HG02571 (cell line): ENCODE measurements around the gene WBP2.
A peak's percentile ranks its signal among the peaks of the same experiment; 100 is the strongest.

ENCODE experiments used
- ATAC-seq: cut with Tn5 transposase; IDR thresholded peaks from one replicate; pipeline ENCODE4 v1.9.1; 2021; ENCODE audit warnings: mild to moderate bottlenecking, moderate library complexity; ENCODE audit not compliant: unreplicated experiment

Gene WBP2

DNA sequence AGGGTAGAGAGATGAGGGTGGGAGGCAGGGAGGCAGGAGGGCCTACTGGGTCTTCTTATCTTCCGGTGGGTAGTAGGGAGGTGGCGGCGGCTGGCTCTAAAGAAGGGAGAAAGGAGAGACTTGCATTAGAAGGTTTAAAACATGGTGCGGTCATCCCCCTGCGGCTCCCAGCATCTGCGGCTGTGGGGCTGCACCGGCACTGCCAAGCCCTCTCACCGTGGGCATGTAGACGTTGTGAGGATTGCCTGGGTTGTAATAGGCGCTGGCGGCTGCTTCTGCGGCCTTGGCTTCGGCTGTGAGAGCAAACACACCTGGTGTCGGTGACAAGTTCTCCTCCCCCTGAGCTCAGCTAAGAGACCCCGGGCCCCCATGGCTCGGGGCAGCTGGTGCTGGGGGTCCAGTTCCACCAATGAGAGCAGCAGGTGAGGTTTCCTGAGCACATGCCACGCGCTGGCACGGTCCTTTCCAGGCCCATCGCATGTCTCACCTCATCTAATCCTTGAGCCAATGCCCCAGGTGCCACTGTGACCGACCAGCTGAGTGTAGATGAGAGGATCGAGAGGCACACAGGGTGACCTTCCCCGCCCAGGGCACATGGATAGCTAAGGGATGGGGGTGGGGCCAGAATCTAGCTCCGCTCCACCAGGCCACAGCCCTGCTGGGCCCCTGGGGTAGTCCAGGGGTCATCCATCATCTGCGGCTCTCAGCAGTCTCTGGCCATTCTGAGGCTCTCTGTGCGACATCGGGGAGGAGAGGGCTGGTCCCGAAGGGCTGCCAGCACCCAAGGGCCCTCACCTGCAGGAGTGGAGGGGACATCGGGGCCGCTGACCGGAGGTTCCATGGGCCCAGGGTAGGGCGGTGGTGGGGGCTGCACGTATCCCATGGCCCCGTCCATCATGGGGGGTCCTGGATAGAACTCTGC, 8.2 kb downstream of the WBP2 start:
- no peak for ATAC-seq

DNA sequence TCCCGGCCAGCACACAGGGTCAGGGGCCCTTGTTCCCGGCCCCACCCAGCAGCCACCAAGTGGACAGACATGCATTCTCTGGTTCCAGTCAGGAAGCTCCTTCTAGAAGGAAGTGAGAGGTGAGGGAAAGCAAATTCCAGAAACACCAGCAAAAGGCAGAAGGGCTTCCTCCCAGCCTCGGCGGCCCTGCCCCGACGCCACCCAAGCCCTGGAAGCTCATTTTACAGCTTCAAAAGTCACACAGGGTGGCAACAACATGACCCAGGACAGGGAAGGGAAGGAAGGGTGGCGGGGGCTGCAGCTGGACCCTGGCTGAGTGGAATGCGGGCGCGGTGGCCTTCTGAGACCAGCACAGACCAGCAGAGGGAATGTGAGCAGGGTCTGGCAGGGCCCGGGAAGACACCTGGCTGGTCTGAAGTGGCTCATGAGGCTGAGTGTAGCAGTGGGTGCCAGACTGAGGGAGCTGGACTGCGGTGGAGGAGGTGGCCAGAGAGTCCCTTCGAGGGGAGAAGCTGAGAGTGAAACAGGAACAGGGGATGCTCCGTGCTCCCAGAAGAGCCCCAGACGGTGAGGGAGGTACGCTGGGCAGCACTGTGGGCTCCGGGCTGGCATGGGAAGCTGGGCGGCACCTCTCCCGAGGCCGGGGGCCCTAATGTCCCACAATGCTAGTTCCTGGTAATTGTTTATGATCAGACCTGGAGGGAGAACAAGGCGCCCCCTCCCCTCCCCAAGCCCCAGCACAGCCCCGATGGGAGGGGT, 9.0 kb downstream of the WBP2 start:
- ATAC-seq, result no peak

DNA sequence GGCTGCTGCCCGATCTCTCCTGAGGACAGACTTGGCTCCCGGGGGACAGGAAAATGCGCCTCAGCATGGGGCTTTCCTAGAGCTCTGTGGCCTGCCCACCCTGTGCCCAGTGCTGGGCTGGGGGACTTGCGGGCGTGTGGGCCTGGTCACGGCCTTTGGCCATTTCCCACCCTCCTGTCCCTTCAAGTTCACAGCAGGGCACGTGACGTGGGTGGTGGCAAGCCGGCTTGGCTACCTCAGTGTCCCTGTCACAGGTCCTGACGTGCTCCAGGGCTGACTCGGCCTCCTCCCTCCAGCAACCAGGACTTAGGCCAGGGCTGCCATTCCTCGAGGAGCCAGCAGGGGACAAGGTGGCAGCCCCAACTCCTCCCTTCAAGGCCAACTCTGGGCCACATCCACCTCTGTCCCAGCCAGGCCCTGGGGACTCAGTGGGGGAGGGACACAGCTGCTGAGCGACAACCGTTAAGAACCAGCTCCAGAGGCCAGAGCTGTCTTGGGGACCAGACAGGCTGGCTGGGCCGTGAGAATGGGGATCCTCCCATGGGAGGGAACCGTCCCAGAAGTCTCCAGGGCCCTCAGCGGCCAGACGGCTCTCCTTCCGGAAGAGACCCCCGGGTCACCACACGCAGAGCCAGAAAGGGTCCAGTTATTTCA, 9.9 kb downstream of the WBP2 start:
- ATAC-seq, result peak; percentile 61

DNA sequence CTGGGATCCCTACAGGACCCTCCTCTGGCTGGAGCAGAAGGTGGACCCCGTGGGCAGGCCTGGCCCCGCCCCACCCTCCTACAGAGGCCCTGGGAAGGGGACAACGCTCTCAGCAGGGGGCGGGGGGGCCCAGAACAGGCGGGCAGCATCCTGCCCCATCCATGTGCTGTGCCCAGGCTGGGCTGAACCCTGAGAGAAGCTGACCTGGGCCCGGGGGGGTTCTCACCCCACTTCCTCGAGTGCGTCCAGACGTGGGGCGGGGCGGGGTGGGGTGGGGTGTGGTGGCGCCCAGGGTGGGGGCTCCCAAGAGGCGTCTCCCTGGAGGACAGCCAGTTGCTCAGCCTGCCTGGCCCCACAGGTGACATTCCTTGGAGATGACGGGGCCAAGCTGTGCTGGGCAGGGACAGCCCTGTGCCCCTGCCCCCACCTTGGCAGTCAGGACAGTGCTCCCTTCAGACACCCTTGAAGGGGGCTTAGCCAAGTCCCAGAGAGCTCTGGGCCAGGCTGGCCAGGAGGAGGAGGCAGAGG, 10.5 kb downstream of the WBP2 start:
- ATAC-seq, result peak; percentile 15

DNA sequence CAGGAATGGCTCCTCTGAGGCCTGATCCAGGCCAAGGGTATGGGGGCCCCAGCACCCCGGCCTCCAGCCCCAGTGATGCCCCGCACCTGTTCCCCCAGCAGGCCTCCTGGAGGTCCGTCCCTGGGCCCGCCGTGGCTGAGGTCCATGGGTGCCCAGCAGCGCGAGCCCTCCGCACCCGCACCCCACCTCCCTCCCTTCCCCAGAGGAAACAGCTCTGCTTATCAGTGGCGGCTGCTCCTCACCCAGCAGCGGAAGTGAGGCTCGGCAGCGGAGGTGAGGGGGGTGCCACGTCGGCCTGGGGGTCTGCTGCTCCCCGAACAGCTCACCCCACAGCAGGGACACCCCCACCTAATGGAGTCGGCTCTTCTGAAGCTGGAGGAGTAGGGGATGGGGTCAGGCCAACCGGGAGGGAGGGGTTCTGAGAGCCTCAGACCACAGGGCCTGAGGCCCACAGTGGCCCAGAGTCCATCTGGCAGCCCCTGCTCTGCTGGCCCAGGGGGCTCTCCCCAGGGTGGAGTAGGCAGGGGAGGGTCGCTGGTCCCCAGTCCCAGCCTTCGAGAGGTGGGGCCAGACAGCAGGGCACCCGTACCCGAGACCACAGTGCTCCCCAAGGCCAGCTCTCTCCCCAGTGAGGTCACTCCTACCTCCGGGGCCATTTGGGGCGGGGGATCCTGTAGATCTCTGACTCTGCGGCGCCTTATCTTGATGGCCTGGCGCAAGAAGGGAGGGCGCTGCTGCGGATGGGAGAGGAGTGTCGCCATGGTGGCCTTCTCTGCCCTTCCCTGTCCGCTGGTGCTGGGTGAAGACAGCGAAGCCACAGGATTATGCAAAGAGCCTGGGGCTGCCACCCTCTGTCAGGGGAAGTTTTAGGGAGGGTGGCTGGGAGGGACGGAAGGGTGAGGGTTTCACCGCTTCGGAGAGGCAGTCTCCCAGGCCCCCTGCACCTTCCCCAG, 11.3 kb downstream of the WBP2 start, which contains the start of gene UNC13D:
TSS of gene UNC13D (minus strand) at position 828 of the 953 bp plus-strand sequence. CDS start at position 761, 67 bp downstream.
- peak; percentile 30 for ATAC-seq

DNA sequence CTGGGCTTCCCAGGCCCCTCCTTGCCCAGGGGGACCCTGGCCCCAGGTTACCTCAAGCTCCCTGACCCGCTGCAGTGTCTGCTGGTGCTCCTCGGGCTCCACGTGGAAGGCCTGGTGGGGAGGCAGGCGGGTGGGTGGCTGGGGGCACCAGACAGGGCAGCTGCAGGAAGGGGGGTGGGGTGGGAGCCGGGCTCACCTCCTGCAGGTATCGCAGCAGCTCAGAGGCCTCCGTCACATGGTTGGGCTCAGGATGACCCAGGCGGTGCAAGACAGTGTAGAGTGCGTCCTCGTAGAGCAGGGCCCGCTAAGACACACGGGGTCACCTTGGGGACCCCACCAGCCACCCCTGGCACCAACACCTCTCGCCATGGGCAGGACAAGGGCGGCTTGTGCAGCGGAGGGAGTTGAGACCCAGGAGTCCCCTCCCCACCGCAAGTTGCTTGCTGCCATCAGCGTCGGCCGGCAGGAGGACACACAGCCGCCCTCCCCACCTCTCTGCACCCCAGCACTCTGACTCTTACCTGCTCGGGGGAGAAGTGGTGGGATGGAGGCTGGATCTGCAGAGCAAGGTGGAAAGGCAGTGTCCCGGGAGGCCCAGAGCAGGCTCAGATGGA, 12.1 kb downstream of the WBP2 start:
- no peak for ATAC-seq

DNA sequence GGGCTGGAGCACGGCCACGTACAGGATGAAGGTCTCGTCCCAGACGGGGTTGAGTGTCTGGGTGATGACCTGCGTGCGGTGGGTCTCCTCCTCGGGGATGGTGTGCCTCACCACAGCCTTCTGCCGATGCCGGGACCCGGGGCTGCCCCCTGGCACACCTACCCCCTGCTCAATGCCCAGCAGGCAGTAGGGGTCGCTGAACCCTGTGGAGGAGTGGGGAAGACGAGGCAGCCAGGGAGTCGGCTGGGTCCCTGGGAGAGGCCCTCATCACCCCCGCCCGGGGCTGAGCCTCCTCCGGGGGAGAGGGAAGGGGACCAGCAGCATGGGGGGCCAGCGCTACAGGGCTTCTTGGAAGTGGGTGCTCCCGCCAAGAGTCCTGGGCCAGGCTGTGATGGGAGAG, 12.7 kb downstream of the WBP2 start:
- no peak for ATAC-seq

DNA sequence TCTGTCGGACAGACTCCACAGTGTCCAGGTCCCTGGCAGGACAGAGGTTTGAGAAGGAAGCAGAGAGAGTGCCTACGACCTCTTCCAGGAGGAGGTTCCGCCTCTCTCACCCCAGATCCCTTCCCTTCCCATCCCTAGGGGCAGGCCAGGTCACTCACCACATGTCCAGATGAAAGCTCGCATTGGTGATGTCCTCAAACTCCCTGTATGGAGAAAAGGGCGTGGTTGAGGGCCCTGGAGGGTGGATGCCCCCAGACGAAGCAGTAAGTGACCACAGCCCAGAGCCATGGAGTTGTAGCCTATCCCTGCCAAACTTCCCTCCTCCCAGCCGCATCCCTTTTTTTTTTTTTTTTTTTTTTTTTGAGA, 14.4 kb downstream of the WBP2 start:
- no peak for ATAC-seq

DNA sequence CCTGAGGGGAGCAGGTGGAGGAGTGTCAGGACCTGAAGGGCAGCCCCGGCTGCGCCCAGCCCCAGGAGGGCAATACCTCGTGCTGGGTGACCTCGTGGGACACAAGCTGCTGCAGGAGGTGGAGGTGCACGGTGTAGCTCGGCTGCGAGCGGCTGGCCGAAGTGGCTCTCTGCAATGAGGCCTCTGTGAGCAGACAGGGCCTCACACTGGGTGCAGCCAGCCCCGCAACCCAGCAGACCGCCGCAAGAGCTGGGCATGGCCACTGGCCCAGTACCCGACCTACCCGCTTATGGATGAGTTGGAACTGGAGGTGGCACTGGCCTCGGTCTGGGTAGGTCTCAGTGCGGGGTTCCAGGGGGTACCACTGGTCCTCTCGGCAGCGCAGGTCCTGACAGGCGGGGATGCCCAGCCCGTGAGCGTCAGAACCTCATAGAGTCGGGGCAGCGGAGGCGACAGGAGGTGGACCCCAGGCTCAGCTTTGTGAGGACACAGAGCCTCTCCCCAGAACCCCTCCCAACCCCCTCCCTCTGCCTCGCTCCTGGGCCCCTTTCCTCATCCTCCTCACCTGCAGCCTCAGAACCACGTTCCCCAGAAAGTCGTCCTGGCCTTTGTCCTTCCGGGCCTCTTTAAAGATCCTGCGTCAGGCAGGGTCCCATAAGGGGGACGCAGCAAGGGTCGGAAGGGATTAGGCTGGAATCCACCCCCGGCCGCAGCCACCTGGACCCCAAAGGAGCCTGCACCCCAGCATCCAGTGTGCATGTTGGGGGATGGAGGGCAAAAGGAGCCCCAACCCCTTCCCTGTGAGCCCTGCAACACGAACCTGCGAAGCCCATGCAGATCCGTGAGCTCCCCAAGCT, 15.0 kb downstream of the WBP2 start:
- no peak for ATAC-seq

DNA sequence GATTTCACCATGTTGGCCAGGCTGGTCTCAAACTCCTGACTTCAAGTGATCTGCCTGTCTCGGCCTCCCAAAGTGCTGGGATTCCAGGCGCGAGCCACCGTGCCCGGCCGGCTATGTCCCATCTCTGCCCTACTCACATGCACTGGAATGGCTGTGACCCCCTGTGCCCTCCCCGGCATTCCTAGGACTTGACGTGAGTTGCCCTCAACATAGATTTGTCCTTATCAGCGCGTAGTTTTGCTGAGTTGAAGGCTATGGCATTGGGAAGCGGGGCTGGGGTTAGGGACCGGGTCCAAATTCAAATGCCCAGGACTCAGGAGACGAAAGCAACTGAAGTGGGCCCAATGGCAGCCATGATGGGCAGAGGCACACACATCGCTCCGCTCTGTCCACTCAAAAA, 16.7 kb downstream of the WBP2 start:
- ATAC-seq, result no peak

DNA sequence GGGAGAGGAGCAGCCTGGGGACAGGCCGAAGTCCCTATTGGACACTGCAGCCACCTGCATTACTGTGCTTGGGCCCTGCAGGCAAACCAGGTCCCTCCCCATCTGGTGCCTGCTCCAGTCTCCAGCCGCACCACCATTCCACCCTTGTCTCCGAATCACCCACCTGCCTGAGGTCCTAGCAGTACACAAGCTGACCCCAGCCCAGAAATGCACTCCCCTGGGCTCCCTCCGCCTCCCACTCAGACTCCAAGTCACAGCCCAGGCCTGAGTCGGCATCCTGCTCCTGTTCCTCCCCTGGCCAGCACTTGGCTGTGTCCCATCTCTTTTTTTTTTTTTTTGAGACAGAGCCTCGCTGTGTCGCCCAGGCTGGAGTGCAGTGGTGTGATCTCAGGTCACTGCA, 17.2 kb downstream of the WBP2 start:
- no peak for ATAC-seq

DNA sequence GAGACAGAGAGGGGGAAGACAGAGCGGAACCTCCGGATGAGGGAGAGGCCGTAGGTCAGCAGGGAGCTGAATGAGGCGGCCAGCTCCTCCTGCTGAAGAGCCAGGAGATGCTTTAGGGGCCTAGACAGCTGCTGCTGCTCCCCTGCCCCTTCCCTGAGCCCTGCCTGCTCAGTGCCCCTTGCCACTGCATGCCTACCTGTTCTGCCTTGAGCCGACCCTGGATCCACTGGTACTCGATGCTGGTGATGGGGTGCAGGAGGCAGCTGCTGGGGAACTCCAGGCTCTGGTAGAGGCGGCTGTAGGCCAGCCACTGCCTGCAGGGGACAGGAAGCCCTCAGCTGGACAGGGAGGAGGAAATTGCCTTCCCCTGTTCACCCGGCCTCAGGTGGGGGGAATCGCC, 18.5 kb downstream of the WBP2 start:
- ATAC-seq, result no peak

DNA sequence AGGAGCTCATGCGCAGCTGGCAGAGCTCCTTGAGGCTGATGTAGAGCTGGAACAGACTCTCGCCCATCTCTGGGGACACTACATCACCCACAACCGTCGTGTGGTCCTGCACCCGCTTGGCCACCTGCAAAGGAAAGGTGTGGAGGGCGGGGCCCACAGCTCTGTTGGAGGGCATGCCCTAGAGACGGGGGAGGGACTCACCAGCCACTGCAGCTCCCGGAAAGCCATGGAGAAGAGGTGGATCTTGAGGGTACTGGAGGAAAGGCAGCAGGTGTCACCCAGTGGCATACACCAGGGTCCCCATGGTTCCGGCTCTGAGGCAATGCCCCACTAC, 19.5 kb downstream of the WBP2 start:
- no peak for ATAC-seq

DNA sequence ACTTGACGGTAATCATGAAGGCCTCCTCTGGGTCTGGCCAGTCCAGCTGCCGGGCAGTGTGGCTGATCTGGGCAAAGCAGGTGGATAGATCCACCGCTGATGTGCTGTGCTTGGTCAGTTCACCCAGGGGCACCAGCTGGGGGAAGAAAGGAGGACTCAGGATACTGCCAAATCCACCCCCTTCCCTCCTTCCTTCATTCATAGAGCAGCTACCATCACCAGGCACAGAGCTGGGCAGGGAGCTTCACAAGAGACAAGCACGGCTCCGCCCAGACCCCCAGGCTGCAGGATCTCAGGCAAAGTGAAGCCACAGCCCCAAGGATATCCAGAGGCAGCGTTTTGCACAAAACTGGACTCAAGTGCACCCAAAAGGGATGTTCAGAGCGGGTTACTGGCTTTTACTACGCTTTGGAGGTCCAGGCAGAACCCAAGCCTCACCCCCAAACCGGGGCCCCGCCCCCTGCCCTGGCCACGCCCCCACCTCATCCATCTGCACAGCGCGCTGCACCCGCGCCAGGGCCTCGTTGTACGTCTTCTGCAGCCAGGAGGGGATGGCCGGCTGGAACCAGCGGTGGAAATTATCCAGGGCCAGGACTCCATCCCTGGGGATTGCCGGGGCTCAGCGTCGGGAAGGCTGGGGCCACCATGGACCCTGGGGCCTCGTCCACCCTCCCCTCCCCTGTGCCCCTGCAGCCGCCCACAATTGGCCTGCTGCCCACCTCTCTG, 20.0 kb downstream of the WBP2 start:
- no peak for ATAC-seq

DNA sequence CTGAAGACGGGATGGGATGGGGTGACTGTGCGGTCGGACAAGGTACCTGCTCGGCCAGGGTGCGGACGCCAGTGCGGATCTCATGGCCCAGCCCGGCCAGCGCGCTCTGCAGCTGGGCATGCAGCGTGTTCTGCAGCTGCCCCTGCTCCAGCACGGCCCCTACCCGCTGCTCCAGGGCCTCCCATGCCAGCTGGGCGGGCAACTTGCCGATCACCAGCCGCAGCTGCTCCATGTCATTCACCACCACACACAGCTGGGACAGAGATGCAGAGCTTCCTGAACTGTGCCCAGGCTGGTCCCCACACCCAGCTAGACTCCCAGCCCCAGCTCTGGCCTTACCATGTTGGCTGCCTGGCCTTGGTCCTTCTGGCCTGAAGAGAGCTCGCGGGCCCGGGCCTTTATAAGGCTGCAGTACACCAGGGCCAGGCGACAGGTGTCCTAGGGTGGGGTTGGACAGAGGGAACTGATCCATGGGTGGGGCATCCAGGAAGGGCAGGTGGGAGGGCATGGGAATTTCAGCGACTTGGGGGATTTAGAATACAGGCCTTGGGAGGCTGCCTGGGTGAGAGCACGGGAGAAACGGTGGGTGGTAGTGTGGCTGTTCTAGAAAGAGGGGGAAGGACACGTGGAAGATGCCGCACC, 20.7 kb downstream of the WBP2 start:
- no peak for ATAC-seq

DNA sequence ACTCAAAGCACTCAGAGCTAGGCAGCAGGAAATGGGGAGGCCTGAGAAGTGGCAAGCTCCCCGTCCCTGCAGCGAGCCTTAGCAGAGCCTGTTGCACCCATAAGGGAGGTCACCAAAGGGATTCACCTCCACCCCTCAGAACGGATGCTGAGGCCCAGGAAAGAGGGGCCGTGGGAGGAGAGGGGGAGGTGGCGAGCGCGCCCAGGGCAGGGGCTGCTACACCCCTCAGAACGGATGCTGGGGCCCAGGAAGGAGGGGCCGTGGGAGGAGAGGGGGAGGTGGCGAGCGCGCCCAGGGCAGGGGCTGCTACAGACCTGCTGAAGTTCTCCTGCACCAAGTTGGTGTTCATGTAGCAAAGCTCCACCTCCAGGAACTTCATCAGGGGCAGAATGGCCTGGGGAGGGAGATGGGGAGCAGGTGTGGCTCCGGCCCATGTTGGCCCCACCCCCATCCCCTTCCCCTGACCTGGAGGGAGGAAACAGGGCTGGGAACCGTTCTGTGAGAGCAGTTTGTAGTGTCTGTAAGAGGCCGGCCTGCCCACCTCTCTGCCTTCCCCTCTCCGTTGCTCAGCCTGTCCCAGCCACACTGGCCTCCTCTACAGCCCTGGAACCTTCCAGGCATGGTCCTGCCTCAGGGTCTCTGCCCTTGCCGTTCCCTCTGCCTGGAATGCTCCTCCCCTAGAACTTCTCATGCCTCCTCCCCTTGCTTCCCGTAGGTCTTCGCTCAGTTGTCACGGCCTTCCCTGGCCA, 22.3 kb downstream of the WBP2 start:
- no peak for ATAC-seq

DNA sequence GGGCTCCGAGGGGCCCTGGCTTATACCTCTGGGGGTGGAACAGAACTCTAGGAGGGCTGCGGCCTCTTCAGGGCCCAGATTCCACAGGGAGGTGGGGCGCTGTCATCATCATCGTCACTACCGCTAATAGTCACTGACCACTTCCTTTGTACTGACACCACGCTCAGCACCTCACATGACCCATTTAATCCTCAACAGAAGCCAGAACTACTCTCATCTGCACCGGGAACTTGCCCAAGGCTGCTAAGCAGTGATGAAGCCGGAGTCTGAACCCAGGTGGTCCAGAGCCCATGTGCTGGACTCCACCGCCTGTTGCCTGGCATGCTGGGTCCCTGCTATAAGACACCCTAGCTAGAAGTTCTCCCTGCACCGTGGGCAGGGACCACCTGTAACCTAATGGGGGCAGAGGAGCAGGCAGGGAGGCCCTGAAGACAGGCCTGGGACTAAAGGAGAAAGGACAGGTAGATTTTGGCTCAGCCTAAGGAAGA, 22.9 kb downstream of the WBP2 start:
- no peak for ATAC-seq
